HL-60 (cell line): Measurements from ENCODE around the gene ZNF358.

Source experiments
- TF ChIP-seq, protein P1 (sequence below): IDR thresholded peaks from one replicate; pipeline ENCODE4 v1.5.1; 2011; ENCODE audit warnings: low read length, control low read depth, inconsistent platforms; ENCODE audit not compliant: insufficient read depth
- TF ChIP-seq, protein P2 (sequence below): IDR thresholded peaks from 2 replicates; pipeline ENCODE4 v1.6.1; 2012; ENCODE audit warnings: low read depth; ENCODE audit not compliant: insufficient replicate concordance

DNA sequence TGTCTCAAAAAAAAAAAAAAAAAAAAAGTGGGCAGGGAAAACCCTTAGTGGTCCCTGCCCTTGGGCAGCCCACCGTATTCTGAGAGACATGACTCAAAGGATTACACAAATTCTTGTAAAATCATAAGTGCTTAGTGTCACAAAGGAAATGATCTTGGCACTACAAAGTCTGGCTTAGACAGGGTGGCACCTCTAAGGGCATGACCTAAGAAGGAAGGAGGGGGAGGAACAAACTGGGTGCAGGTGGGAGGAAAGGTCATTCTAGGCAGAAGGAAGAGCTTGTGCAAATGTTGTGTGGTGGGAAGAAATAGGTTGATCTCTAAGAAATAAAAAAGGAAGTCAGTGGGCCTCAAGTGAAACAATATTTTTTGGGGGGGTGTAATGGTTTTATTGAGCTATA, 30.0 kb downstream of the ZNF358 start:
- TF ChIP-seq, protein P1, sequence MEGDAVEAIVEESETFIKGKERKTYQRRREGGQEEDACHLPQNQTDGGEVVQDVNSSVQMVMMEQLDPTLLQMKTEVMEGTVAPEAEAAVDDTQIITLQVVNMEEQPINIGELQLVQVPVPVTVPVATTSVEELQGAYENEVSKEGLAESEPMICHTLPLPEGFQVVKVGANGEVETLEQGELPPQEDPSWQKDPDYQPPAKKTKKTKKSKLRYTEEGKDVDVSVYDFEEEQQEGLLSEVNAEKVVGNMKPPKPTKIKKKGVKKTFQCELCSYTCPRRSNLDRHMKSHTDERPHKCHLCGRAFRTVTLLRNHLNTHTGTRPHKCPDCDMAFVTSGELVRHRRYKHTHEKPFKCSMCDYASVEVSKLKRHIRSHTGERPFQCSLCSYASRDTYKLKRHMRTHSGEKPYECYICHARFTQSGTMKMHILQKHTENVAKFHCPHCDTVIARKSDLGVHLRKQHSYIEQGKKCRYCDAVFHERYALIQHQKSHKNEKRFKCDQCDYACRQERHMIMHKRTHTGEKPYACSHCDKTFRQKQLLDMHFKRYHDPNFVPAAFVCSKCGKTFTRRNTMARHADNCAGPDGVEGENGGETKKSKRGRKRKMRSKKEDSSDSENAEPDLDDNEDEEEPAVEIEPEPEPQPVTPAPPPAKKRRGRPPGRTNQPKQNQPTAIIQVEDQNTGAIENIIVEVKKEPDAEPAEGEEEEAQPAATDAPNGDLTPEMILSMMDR, result no peak
- TF ChIP-seq, protein P2, sequence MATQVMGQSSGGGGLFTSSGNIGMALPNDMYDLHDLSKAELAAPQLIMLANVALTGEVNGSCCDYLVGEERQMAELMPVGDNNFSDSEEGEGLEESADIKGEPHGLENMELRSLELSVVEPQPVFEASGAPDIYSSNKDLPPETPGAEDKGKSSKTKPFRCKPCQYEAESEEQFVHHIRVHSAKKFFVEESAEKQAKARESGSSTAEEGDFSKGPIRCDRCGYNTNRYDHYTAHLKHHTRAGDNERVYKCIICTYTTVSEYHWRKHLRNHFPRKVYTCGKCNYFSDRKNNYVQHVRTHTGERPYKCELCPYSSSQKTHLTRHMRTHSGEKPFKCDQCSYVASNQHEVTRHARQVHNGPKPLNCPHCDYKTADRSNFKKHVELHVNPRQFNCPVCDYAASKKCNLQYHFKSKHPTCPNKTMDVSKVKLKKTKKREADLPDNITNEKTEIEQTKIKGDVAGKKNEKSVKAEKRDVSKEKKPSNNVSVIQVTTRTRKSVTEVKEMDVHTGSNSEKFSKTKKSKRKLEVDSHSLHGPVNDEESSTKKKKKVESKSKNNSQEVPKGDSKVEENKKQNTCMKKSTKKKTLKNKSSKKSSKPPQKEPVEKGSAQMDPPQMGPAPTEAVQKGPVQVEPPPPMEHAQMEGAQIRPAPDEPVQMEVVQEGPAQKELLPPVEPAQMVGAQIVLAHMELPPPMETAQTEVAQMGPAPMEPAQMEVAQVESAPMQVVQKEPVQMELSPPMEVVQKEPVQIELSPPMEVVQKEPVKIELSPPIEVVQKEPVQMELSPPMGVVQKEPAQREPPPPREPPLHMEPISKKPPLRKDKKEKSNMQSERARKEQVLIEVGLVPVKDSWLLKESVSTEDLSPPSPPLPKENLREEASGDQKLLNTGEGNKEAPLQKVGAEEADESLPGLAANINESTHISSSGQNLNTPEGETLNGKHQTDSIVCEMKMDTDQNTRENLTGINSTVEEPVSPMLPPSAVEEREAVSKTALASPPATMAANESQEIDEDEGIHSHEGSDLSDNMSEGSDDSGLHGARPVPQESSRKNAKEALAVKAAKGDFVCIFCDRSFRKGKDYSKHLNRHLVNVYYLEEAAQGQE, result no peak
